ENCODE results near the gene CDK2AP2.
A peak's percentile ranks its signal among the peaks of the same experiment; 100 is the strongest.
"Not testable (repeated sequence)": the region's sequence is repeated elsewhere in the genome, so short reads cannot be mapped to it uniquely, and the experiment has no call there.

CDK2AP2 gene

DNA sequence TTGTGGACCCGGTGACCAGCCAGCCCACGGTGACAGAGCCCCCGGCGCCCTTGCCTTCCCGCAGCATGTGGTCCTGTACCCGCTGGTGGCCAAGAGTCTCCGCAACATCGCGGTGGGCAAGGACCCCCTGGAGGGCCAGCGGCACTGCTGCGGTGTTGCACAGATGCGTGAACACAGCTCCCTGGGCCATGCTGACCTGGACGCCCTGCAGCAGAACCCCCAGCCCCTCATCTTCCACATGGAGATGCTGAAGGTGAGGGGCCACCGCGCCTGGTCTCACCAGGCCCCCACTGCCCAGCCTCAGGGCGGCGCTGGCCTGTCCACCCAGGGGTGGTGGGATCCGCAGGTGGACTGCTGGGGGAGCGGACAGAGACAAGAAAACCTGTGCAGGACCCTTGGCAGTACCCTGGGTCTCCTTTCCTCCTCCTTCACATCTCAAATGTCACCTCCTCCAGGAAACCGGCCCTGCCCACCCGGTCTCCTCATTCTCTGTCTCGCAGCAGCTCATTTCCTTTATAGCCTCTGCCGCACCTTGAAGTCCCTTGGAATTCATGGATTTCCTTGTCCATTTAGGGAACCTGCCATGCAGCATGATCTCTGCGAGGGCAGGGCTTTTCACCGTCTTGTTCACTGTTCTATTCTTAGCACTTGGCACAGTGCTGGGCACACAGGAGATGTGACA, 18.6 kb downstream of the CDK2AP2 start:
- Histone ChIP-seq H3K4me1 (ENCODE audit: control insufficient read depth, insufficient read depth, low read length) (no peaks in the 10 kb centered on the region; the same call in 1 of the 2 replicates), H3K27me3 (ENCODE audit: control insufficient read depth, insufficient read depth, low read length) (no peaks in the 10 kb centered on the region), H3K9me3 (ENCODE audit: control insufficient read depth, insufficient read depth, low read length) (no peaks in the 10 kb centered on the region), H3K36me3 (ENCODE audit: control insufficient read depth, insufficient read depth, low read length) (peaks cover 22% of the 10 kb centered on the region), H3K27ac (ENCODE audit: low read length) (no peak overlapping the region), H3K4me3 (ENCODE audit: low read length) (no peak overlapping the region)
- DNase-seq (ENCODE audit: low read depth, low spot score): no peak
- no CpG with 5 or more reads among the region's 25 CpGs for WGBS (ENCODE audit: insufficient coverage, insufficient read length)

DNA sequence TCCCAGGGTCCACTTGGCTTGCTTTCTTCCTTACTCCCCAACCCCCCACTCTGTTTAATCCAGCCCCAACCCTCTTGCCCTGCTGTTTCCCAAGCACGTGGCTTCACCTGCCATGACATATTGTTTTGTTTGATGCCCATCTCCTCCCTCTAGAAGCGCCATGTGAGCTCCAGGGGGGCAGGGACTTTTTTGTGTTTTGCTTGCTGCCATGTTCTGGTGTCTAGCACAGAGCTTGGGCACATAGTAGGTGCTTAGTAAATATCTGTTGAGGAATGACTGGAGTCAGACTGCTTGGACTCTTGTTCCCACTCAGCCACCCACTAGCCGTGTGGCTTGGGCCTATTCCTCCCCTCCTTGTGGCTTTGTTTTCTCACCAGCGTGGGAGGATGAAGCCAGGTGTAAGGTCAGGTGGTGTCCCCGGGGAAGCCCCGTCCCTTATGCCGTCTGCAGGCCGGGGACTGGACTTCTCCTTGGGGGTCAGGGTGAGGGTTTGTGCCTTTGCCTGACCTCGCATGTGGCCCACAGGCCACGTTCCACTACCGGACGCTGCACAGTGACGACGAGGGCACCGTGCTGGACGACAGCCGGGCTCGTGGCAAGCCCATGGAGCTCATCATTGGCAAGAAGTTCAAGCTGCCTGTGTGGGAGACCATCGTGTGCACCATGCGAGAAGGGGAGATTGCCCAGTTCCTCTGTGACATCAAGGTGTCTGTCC, 21.3 kb downstream of the CDK2AP2 start:
- Histone ChIP-seq H3K27me3 (ENCODE audit: control insufficient read depth, insufficient read depth, low read length) (no peaks in the 10 kb centered on the region), H3K27ac (ENCODE audit: low read length) (no peak overlapping the region), H3K9me3 (ENCODE audit: control insufficient read depth, insufficient read depth, low read length) (no peaks in the 10 kb centered on the region), H3K4me3 (ENCODE audit: low read length) (no peak overlapping the region), H3K4me1 (ENCODE audit: control insufficient read depth, insufficient read depth, low read length) (no peaks in the 10 kb centered on the region; the same call in 1 of the 2 replicates), H3K36me3 (ENCODE audit: control insufficient read depth, insufficient read depth, low read length) (peaks cover 10% of the 10 kb centered on the region; the same call in 1 of the 2 replicates)
- no peak for DNase-seq (ENCODE audit: low read depth, low spot score)
- WGBS (ENCODE audit: insufficient coverage, insufficient read length): no CpG with 5 or more reads among the region's 20 CpGs

DNA sequence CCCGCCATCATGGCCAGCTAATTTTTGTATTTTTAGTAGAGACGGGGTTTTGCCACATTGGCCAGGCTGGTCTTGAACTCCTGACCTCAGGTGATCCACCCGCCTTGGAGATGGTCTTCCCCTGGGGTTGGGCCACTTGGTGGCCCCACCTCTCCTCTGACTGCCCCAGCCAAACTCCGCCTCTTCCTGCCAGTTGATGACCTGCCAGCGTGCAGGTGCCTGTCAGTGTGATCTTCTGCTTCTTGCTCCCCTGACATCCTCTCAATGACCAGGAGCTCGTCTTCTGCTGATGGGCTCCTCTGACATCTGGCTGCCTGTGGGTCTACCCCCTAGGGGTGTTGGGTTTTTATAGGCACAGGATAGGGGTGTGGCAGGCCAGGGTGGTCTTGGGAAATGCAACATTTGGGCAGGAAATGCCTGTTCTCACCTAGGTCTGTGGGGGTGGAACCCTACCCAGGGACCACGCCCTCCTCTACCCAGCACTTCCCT, 22.0 kb downstream of the CDK2AP2 start:
- WGBS (ENCODE audit: insufficient coverage, insufficient read length): no CpG with 5 or more reads among the region's 7 CpGs
- not testable (repeated sequence) for H3K27me3 ChIP-seq (ENCODE audit: control insufficient read depth, insufficient read depth, low read length); H3K27ac ChIP-seq (ENCODE audit: low read length); H3K9me3 ChIP-seq (ENCODE audit: control insufficient read depth, insufficient read depth, low read length); H3K36me3 ChIP-seq (ENCODE audit: control insufficient read depth, insufficient read depth, low read length); DNase-seq (ENCODE audit: low read depth, low spot score); H3K4me1 ChIP-seq (ENCODE audit: control insufficient read depth, insufficient read depth, low read length); H3K4me3 ChIP-seq (ENCODE audit: low read length)

DNA sequence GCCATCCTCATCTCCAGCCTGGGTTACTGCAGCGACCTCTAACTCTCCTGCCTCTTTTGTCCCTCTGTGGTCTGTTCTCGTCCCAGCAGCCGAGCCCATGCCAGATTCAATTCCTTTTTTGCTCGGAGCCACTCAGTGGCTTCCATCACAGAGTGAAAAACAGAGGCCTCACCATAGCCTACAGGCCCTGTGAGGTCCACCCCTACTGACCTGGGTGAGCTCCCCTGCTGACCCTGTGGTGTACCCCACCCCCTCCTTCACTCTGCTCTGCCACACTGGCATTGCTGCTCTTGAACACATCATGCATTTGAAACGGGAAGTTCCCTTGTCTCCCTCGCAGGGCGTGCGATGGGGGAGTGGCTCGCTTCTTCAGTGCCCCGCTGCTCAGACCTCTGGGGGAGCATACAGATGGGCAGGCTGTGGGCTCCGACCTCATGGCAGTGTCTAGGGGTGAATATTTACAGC, 23.1 kb downstream of the CDK2AP2 start:
- WGBS (ENCODE audit: insufficient coverage, insufficient read length): no CpG with 5 or more reads among the region's 11 CpGs
- Histone ChIP-seq H3K4me1 (ENCODE audit: control insufficient read depth, insufficient read depth, low read length) (no peaks in the 10 kb centered on the region; the same call in 1 of the 2 replicates), H3K4me3 (ENCODE audit: low read length) (no peak overlapping the region), H3K36me3 (ENCODE audit: control insufficient read depth, insufficient read depth, low read length) (no peaks in the 10 kb centered on the region; the same call in 1 of the 2 replicates), H3K27me3 (ENCODE audit: control insufficient read depth, insufficient read depth, low read length) (no peaks in the 10 kb centered on the region), H3K27ac (ENCODE audit: low read length) (no peak overlapping the region), H3K9me3 (ENCODE audit: control insufficient read depth, insufficient read depth, low read length) (no peaks in the 10 kb centered on the region)
- no peak for DNase-seq (ENCODE audit: low read depth, low spot score)

DNA sequence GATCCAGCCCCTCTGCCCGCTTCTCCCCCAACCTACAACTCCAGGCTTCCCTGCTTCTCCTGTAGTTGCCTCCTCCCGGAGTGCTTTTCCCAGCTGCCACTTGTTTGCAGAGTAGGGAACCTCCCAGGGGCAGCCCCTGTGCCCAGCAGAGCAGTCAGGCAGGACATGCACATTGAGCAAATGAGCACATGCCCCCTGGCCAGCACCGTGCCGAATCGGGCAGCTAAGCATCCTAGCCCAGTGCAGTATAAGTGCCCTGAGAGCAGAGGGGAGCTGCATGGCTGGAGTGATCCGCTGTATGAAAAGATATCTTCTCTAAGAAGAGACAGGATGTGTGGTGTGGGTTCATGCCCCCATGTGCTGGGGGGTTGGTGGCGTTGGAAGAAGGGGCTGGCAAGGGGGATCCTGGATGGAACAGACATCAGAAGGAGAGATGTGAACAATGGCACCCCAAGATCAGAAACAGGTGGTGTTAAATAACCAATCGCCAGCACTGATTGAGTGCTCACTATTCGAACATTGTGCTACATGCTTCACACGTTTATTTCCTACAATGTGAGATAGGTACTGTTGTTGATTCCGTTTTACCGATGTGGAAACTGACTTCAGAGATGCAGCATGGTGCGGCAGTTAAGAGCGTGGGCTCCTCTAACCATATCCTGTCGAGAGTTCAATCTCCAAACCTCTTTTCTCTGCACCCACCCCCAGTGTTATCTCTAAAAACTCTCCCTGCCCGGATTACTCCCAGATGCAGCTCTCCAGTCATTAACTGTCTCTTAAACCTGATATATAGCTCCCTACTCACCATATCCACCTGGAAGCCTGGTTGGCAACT, 23.9 kb downstream of the CDK2AP2 start:
- DNase-seq (ENCODE audit: low read depth, low spot score): no peak
- no peaks in the 10 kb centered on the region; the same call in 1 of the 2 replicates for H3K4me1 ChIP-seq (ENCODE audit: control insufficient read depth, insufficient read depth, low read length)
- H3K9me3 ChIP-seq (ENCODE audit: control insufficient read depth, insufficient read depth, low read length): no peaks in the 10 kb centered on the region
- no peaks in the 10 kb centered on the region for H3K36me3 ChIP-seq (ENCODE audit: control insufficient read depth, insufficient read depth, low read length)
- H3K27me3 ChIP-seq (ENCODE audit: control insufficient read depth, insufficient read depth, low read length): no peaks in the 10 kb centered on the region
- H3K4me3 ChIP-seq (ENCODE audit: low read length): no peak overlapping the region
- no peak overlapping the region for H3K27ac ChIP-seq (ENCODE audit: low read length)
- WGBS (ENCODE audit: insufficient coverage, insufficient read length): no CpG with 5 or more reads among the region's 16 CpGs

DNA sequence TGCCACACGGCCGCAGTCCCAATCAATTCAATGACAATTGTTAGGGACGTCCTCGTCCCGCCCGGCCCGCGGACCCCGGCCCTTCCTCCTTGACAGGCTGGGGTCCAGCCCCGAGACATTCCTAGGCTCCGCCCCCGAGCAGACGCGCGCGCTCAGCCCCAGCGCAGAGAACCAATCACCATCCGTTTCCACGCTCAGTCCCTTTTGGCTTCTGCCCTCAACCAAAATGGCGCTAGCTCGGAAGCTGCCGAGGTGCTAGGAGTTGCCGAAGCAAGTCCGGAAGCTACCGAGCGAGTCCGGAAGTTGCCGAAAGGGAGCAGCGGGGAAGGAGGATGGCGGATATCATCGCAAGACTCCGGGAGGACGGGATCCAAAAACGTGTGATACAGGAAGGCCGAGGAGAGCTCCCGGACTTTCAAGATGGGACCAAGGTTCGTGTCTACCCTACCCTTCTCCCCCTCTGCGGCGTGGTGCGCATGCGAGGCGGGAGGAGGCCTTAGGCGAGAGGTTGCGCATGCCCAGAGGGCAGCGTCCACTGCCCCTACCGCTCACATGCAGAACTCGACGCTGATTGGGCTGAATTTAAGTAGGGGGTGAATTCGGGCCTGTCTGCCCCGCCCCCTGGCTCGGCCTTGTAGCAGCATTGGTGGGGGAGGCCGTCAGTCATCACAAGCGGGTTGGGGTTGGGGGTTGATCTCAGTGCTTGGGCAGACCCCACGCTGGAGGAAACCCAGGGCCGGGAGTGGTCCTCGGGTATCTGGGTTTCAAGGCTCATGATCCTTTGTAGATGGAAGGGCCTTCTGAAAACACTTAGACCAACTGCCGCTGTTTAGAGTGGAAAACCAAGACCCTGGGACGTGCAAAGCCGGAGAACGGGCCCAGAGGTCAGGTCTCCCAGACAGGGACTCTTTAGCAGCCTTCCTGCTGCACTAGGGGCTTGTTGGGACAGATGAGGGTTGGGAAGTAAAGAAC, 24.8 kb downstream of the CDK2AP2 start, which contains the start of gene AIP:
Gene AIP (plus strand): TSS at position 200 of the 972 bp plus-strand sequence. CDS start 133 bp downstream, at position 333.
- WGBS (ENCODE audit: insufficient coverage, insufficient read length): no CpG with 5 or more reads among the region's 60 CpGs

DNA sequence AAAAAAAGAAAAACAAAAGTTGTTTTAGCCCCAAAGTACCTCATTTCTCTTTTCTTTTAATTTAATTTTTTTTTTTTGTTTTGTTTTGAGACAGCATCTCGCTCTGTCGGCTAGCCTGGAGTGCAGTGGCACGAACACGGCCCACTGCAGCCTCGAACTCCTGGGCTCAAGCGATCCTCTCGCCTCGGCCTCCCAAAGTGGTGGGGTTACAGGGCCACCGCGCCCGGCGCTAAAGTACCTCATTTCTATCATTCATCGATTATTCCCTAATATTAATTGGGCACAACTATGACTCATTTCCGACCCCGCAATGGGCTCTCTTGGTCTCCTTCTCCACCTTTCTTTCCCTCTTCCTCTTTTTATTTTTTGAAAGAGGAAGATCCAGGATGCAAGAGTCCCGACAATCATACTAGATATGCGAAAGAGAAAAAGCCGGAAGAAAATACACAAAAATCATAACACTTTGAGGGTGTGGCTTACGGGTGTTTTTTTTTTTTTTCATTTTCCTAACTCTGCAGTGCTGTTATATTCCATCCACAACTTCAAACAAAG, 25.6 kb downstream of the CDK2AP2 start:
- Histone ChIP-seq H3K4me1 (ENCODE audit: control insufficient read depth, insufficient read depth, low read length) (no peaks in the 10 kb centered on the region; the same call in 1 of the 2 replicates), H3K27me3 (ENCODE audit: control insufficient read depth, insufficient read depth, low read length) (no peaks in the 10 kb centered on the region), H3K27ac (ENCODE audit: low read length) (no peak overlapping the region), H3K9me3 (ENCODE audit: control insufficient read depth, insufficient read depth, low read length) (no peaks in the 10 kb centered on the region), H3K36me3 (ENCODE audit: control insufficient read depth, insufficient read depth, low read length) (no peaks in the 10 kb centered on the region), H3K4me3 (ENCODE audit: low read length) (no peak overlapping the region; the same call in 1 of the 2 replicates)
- DNase-seq (ENCODE audit: low read depth, low spot score): no peak
- WGBS (ENCODE audit: insufficient coverage, insufficient read length): no CpG with 5 or more reads among the region's 19 CpGs

More for the DNA sequence above, 24.8 kb downstream of the CDK2AP2 start, which contains the start of gene AIP:
- Histone ChIP-seq H3K36me3 (ENCODE audit: control insufficient read depth, insufficient read depth, low read length) (no peaks in the 10 kb centered on the region), H3K4me1 (ENCODE audit: control insufficient read depth, insufficient read depth, low read length) (no peaks in the 10 kb centered on the region; the same call in 1 of the 2 replicates), H3K27ac (ENCODE audit: low read length) (no peak within 1 kb of the TSS), H3K27me3 (ENCODE audit: control insufficient read depth, insufficient read depth, low read length) (no peaks in the 10 kb centered on the region), H3K4me3 (ENCODE audit: low read length) (peak within 1 kb of the TSS; percentile 50; the same call in 1 of the 2 replicates), H3K9me3 (ENCODE audit: control insufficient read depth, insufficient read depth, low read length) (no peaks in the 10 kb centered on the region)
- DNase-seq (ENCODE audit: low read depth, low spot score): peak; percentile 99

DNA sequence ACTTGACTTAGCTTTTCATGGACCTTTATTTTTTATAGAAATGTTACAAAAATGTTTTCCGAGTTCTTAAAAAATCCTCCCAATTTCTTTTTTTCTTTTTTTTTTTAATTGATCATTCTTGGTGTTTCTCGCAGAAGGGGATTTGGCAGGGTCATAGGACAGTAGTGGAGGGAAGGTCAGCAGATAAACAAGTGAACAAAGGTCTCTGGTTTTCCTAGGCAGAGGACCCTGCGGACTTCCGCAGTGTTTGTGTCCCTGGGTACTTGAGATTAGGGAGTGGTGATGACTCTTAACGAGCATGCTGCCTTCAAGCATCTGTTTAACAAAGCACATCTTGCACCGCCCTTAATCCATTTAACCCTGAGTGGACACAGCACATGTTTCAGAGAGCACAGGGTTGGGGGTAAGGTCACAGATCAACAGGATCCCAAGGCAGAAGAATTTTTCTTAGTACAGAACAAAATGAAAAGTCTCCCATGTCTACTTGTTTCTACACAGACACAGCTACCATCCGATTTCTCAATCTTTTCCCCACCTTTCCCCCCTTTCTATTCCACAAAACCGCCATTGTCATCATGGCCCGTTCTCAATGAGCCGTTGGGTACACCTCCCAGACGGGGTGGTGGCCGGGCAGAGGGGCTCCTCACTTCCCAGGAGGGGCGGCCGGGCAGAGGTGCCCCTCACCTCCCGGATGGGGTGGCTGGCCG, 30.5 kb downstream of the CDK2AP2 start:
- H3K4me3 ChIP-seq (ENCODE audit: low read length); DNase-seq (ENCODE audit: low read depth, low spot score); H3K36me3 ChIP-seq (ENCODE audit: control insufficient read depth, insufficient read depth, low read length); H3K9me3 ChIP-seq (ENCODE audit: control insufficient read depth, insufficient read depth, low read length); H3K27ac ChIP-seq (ENCODE audit: low read length); H3K27me3 ChIP-seq (ENCODE audit: control insufficient read depth, insufficient read depth, low read length); H3K4me1 ChIP-seq (ENCODE audit: control insufficient read depth, insufficient read depth, low read length): not testable (repeated sequence)
- WGBS (ENCODE audit: insufficient coverage, insufficient read length): no CpG with 5 or more reads among the region's 16 CpGs

DNA sequence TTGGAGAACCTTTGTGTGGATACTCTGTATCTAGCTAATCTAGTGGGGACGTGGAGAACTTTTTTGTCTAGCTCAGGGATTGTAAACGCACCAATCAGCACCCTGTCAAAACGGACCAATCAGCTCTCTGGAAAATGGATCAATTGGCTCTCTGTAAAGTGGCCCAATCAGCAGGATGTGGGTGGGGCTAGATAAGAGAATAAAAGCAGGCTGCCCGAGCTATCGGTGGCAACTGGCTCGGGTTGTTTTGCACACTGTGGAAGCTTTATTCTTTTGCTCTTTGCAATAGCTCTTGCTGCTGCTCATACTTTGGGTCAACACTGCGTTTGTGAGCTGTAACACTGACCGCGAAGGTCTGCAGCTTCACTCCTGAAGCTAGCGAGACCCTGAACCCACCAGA, 31.3 kb downstream of the CDK2AP2 start:
- not testable (repeated sequence) for H3K4me1 ChIP-seq (ENCODE audit: control insufficient read depth, insufficient read depth, low read length); H3K27ac ChIP-seq (ENCODE audit: low read length); H3K36me3 ChIP-seq (ENCODE audit: control insufficient read depth, insufficient read depth, low read length); H3K4me3 ChIP-seq (ENCODE audit: low read length); H3K27me3 ChIP-seq (ENCODE audit: control insufficient read depth, insufficient read depth, low read length); DNase-seq (ENCODE audit: low read depth, low spot score); H3K9me3 ChIP-seq (ENCODE audit: control insufficient read depth, insufficient read depth, low read length)
- WGBS (ENCODE audit: insufficient coverage, insufficient read length): no CpG with 5 or more reads among the region's 10 CpGs

Data from iPS DF 6.9 (cell line).